Astrocyte (in vitro differentiated cells and primary cell): ENCODE data around the gene SRGAP2B.
"Not testable (repeated sequence)": the region's sequence is repeated elsewhere in the genome, so short reads cannot be mapped to it uniquely, and the experiment has no call there.

Experiments used
- EZH2 ChIP-seq: IDR thresholded peaks from 2 replicates; pipeline ENCODE4 v1.6.1; 2012; ENCODE audit warnings: mild to moderate bottlenecking, low read length, inconsistent platforms; ENCODE audit not compliant: insufficient read depth
- TF ChIP-seq, protein P1 (sequence below): IDR thresholded peaks from 2 replicates; pipeline ENCODE4 v1.5.1; 2011; ENCODE audit warnings: low read depth, mild to moderate bottlenecking, inconsistent platforms, low read length, moderate library complexity; ENCODE audit not compliant: insufficient read depth

DNA sequence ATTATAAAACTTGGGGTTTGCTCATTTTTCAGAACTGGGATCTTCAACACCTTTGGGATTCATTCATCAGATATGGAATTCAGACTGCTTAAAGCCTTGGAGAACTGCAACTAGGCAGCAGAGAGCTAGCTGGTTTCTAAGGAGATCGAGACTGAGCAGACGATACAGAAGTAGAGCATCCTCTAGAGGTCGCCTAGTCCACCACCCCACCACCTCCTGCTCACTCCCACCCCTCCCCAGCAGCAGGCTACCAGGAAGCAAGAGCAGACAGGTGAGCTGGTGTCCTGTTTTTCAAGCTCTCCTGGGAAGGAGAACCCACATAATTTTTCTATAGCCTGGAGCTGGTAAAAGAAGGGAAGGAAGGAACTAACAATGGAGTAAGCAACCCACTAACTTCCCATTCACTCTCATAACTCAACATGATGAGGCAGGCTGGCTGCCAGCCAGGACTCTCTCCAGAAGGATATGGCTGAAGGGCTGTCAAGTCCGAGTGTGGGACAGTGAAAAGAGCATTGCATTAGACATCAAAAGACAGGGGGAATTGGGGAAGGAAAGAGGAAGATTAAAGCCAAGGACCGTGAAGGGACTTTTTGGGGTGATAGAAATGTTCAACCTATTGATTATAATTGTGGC lies 29.8 kb downstream of the SRGAP2B start:
- TF ChIP-seq, protein P1, sequence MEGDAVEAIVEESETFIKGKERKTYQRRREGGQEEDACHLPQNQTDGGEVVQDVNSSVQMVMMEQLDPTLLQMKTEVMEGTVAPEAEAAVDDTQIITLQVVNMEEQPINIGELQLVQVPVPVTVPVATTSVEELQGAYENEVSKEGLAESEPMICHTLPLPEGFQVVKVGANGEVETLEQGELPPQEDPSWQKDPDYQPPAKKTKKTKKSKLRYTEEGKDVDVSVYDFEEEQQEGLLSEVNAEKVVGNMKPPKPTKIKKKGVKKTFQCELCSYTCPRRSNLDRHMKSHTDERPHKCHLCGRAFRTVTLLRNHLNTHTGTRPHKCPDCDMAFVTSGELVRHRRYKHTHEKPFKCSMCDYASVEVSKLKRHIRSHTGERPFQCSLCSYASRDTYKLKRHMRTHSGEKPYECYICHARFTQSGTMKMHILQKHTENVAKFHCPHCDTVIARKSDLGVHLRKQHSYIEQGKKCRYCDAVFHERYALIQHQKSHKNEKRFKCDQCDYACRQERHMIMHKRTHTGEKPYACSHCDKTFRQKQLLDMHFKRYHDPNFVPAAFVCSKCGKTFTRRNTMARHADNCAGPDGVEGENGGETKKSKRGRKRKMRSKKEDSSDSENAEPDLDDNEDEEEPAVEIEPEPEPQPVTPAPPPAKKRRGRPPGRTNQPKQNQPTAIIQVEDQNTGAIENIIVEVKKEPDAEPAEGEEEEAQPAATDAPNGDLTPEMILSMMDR, result not testable (repeated sequence)
- not testable (repeated sequence) for TF ChIP-seq EZH2
